GM19455 (cell line): ENCODE measurements around the gene HIBCH.
A peak's percentile ranks its signal among the peaks of the same experiment; 100 is the strongest.
"Not testable (repeated sequence)": the region's sequence is repeated elsewhere in the genome, so short reads cannot be mapped to it uniquely, and the experiment has no call there.

Experiments used
- ATAC-seq: cut with Tn5 transposase; IDR thresholded peaks from one replicate; pipeline ENCODE4 v1.9.1; 2021; ENCODE audit not compliant: unreplicated experiment

HIBCH gene

GRCh38 chr2:190319555-190320498 is at the start of gene HIBCH:
TSS of gene HIBCH (minus strand) at chr2:190319826. CDS start at chr2:190319750, 76 bp downstream.
- peak; percentile 93 for ATAC-seq

- no peak for ATAC-seq
Observed at GRCh38 chr2:190367091-190367490, 47.5 kb upstream of the HIBCH start.

GRCh38 chr2:190366248-190366753 is 46.7 kb upstream of the HIBCH start:
- ATAC-seq = no peak

- no peak for ATAC-seq
Observed at GRCh38 chr2:190365499-190366204, 46.0 kb upstream of the HIBCH start.

GRCh38 chr2:190362894-190363293 is 43.3 kb upstream of the HIBCH start:
- ATAC-seq = no peak

GRCh38 chr2:190361572-190361971 is 41.9 kb upstream of the HIBCH start:
- no peak for ATAC-seq

GRCh38 chr2:190360965-190361364 is 41.3 kb upstream of the HIBCH start:
- no peak for ATAC-seq

GRCh38 chr2:190360561-190360960 is 40.9 kb upstream of the HIBCH start:
- no peak for ATAC-seq

GRCh38 chr2:190358655-190359448 is 39.2 kb upstream of the HIBCH start:
- ATAC-seq = not testable (repeated sequence)

GRCh38 chr2:190357600-190357999 is 38.0 kb upstream of the HIBCH start:
- ATAC-seq = no peak

GRCh38 chr2:190355968-190356644 is 36.5 kb upstream of the HIBCH start:
- ATAC-seq = no peak

GRCh38 chr2:190354003-190354690 is 34.5 kb upstream of the HIBCH start:
- ATAC-seq = no peak

GRCh38 chr2:190353537-190353899 is 33.9 kb upstream of the HIBCH start:
- no peak for ATAC-seq

GRCh38 chr2:190352668-190353536 is 33.3 kb upstream of the HIBCH start:
- no peak for ATAC-seq

GRCh38 chr2:190351955-190352354 is 32.3 kb upstream of the HIBCH start:
- ATAC-seq = no peak

GRCh38 chr2:190350371-190350770 is 30.7 kb upstream of the HIBCH start:
- no peak for ATAC-seq

- ATAC-seq = peak; percentile 77
Observed at GRCh38 chr2:190344276-190344827, 24.7 kb upstream of the HIBCH start.

GRCh38 chr2:190343536-190344275 is 24.1 kb upstream of the HIBCH start, which contains the start of gene INPP1:
TSS of gene INPP1 (plus strand) at chr2:190343589. CDS start at chr2:190360103, 16,514 bp downstream.
- peak; percentile 64 for ATAC-seq
